Right lobe of liver (tissue), 6 donors: ENCODE results near the gene FAM110D. TPM values are rescaled to one million over a fixed set of nuclear protein-coding genes. Genes with fewer than 3 reads are reported as not detected.

Experiments
- ATAC-seq, 4 donors: fragments of 200-7000 bp; cut with Tn5 transposase; one replicate each; pipeline ENCODE4 v1.9.1; 2020; ENCODE audit warnings: mild to moderate bottlenecking in 4 of 4, moderate library complexity in 4 of 4
- DNase-seq, 3 donors: peaks; one replicate each; pipeline ENCODE4 v3.0.0-alpha.2; 2020
- H3K27ac ChIP-seq, 3 donors: fragments of 200-600 bp; one replicate each; pipeline ENCODE4 v1.8.0; 2022
- H3K27me3 ChIP-seq, 2 donors: fragments of 200-600 bp; one replicate each; pipeline ENCODE4 v1.8.0; 2022
- H3K36me3 ChIP-seq, 4 donors: fragments of 200-600 bp; sonication (generic) in 1 of 4; one replicate each; pipeline versions ENCODE4 v1.5.1 to v1.8.0; 2017 to 2022; ENCODE audit warnings: control low read depth in 1 of 4
- H3K4me1 ChIP-seq, 4 donors: fragments of 200-600 bp; sonication (generic) in 1 of 4; one replicate each; pipeline versions ENCODE4 v1.5.1 to v1.8.0; 2017 to 2022; ENCODE audit warnings: control low read depth in 1 of 4
- H3K4me3 ChIP-seq, 3 donors: fragments of 200-600 bp; one replicate each; pipeline ENCODE4 v1.8.0; 2022
- H3K9me3 ChIP-seq, 4 donors: fragments of 200-600 bp; sonication (generic) in 1 of 4; one replicate each; pipeline versions ENCODE4 v1.5.1 to v1.8.0; 2017 to 2022; ENCODE audit warnings: control low read depth in 1 of 4
- CTCF ChIP-seq, 4 donors: fragments of 200-600 bp in 3 of 4; fragments of 450-650 bp in 1 of 4; IDR thresholded peaks; one replicate each; pipeline versions ENCODE4 v1.5.1 to v1.8.0; 2016 to 2022; ENCODE audit warnings: antibody characterized with exemption in 4 of 4, mild to moderate bottlenecking in 2 of 4
- POLR2A ChIP-seq: fragments of 450-650 bp; IDR thresholded peaks from one replicate; pipeline ENCODE4 v1.6.1; 2017; ENCODE audit warnings: antibody characterized with exemption, mild to moderate bottlenecking
- WGBS: methylation state at CpG from one replicate; pipeline ENCODE4 v1.1.6; 2018; ENCODE audit warnings: low coverage, low lambda C conversion rate; ENCODE audit not compliant: insufficient coverage; ENCODE audit errors: missing lambda C conversion rate; 5-methylcytosine and 5-hydroxymethylcytosine counted together
- intact Hi-C, 2 donors: fragments of 100-400 bp; cut with DNase I; formaldehyde crosslinking; loops; one replicate each; pipeline versions ENCODE4 v1.11.2 to v1.14.1; 2022
- long read RNA-seq: library from polyadenylated mRNA; unstranded; transcript quantifications from one replicate; pipeline ENCODE4 v2.0.0, GENCODE V29; 2019
- total RNA-seq, 6 experiments: library from RNA; depleted of rRNA in 2 of 6; stranded (reverse); fragments of >200 nt in 2 of 6; fragmentation: NEBNext Ultra II Directional in 3 of 6; extraction: Animal tissue kit (Norgen Biotek cat#: 25700) in 3 of 6; gene quantifications; one replicate each; pipeline versions ENCODE4 v1.1.0 to v1.2.4, GENCODE V29; 2016 to 2023
- donor health status: DM: no; HTN: yes; CAD: no.
- donor health status: DM: no; HTN: no; CAD: no.
- donor health status: DM: no; HTN: no; CAD: no.
- donor health status: DM: no; HTN: yes; CAD: no.
- donor health status: DM: no; HTN: yes; CAD: no.

Gene FAM110D
- total RNA-seq = under 1 TPM; 0.22 to 0.53 (median 0.34) TPM
- long read RNA-seq = 0 reads

- peaks cover 0 to 9% (median 0%) of the 10 kb centered on the region in 4 donors for H3K4me1 ChIP-seq
- H3K4me3 ChIP-seq = peak within 1 kb of the TSS; percentile 1 to 14 (median 7)
- no peaks in the 10 kb centered on the region for H3K27me3 ChIP-seq
- TF ChIP-seq POLR2A = no peak
- TF ChIP-seq CTCF (IDR thresholded peaks at IDR 0.05) = no peak
- peak within 1 kb of the TSS in 1 of 3 donors; percentile 33 for H3K27ac ChIP-seq
- no peaks in the 10 kb centered on the region for H3K9me3 ChIP-seq
- H3K36me3 ChIP-seq = no peaks in the 10 kb centered on the region
- 52% methylated on average over 3 of the region's 6 CpGs for WGBS
- ATAC-seq (no peak), DNase-seq (peak in 1 of 3 donors; percentile 47)
- intact Hi-C loops = loop anchor here in 1 of 2 donors (10.0 kb wide), 1 partner anchor 124 kb away; no protein-coding TSS in a partner anchor
These were observed at the start of gene FAM110D for GRCh38 chr1:26158908-26159742. TSS of gene FAM110D (plus strand) at chr1:26159079. CDS start at chr1:26161292, 2,213 bp downstream.

GRCh38 chr1:26109229-26110164 lies 49.4 kb upstream of the FAM110D start:
- ATAC-seq (no peak), DNase-seq (no peak)
- Histone ChIP-seq H3K27me3 (no peaks in the 10 kb centered on the region), H3K4me1 (peaks cover 5 to 28% (median 13%) of the 10 kb centered on the region in 4 donors), H3K4me3 (no peak overlapping the region), H3K9me3 (no peaks in the 10 kb centered on the region), H3K27ac (no peak overlapping the region), H3K36me3 (no peaks in the 10 kb centered on the region)
- intact Hi-C loops = no loop called here
- TF ChIP-seq POLR2A (no peak), CTCF (IDR thresholded peaks at IDR 0.05) (no peak)
- 75% methylated on average over 5 of the region's 5 CpGs for WGBS

GRCh38 chr1:26110731-26111529 lies 47.9 kb upstream of the FAM110D start:
- Histone ChIP-seq H3K4me3 (peak overlapping the region; percentile 100), H3K27me3 (no peaks in the 10 kb centered on the region), H3K4me1 (peaks cover 5 to 38% (median 17%) of the 10 kb centered on the region in 4 donors), H3K36me3 (peaks cover 0 to 7% (median 0%) of the 10 kb centered on the region in 4 donors), H3K9me3 (no peaks in the 10 kb centered on the region), H3K27ac (peak overlapping the region; percentile 81 to 97 (median 89))
- WGBS = 0% methylated on average over 5 of the region's 85 CpGs
- DNase-seq = peak; percentile 84 to 89 (median 87)
- TF ChIP-seq CTCF (IDR thresholded peaks at IDR 0.05) (no peak), POLR2A (peak; percentile 15)
- intact Hi-C loops = no loop called here
- peak; percentile 62 to 76 (median 66) for ATAC-seq
